Measurements from ENCODE around the gene NAT8.
"Not testable (repeated sequence)": the region's sequence is repeated elsewhere in the genome, so short reads cannot be mapped to it uniquely, and the experiment has no call there.

Gene NAT8

DNA sequence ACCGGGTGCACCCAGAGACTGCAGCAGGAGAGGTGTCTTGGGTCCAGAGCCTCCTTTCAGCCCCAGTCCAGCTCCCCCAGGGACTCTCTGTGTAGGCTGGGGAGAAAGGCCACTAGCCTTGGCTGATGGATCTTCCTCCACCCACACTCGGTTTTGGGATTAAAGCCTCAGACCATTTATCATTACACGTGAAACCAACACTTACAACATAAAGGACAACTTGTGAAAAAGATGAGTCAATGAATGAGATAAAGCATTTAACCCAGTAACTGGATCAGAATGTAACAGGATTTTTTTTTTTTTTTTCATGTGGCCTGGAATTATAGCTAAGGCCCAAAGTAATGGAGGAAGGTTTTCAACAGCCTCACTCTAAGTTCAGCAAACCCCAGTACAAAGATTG, 32.1 kb downstream of the NAT8 start:
- TF ChIP-seq, protein P1, sequence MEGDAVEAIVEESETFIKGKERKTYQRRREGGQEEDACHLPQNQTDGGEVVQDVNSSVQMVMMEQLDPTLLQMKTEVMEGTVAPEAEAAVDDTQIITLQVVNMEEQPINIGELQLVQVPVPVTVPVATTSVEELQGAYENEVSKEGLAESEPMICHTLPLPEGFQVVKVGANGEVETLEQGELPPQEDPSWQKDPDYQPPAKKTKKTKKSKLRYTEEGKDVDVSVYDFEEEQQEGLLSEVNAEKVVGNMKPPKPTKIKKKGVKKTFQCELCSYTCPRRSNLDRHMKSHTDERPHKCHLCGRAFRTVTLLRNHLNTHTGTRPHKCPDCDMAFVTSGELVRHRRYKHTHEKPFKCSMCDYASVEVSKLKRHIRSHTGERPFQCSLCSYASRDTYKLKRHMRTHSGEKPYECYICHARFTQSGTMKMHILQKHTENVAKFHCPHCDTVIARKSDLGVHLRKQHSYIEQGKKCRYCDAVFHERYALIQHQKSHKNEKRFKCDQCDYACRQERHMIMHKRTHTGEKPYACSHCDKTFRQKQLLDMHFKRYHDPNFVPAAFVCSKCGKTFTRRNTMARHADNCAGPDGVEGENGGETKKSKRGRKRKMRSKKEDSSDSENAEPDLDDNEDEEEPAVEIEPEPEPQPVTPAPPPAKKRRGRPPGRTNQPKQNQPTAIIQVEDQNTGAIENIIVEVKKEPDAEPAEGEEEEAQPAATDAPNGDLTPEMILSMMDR (IDR thresholded peaks at IDR 0.05; ENCODE audit: insufficient read depth, low read length) = no peak
- TF ChIP-seq SPI1 (IDR thresholded peaks at IDR 0.05; ENCODE audit: borderline replicate concordance, low read depth) = no peak
- no peak for TF ChIP-seq GABPA (IDR thresholded peaks at IDR 0.05; ENCODE audit: low read depth)
- TF ChIP-seq, protein P2, sequence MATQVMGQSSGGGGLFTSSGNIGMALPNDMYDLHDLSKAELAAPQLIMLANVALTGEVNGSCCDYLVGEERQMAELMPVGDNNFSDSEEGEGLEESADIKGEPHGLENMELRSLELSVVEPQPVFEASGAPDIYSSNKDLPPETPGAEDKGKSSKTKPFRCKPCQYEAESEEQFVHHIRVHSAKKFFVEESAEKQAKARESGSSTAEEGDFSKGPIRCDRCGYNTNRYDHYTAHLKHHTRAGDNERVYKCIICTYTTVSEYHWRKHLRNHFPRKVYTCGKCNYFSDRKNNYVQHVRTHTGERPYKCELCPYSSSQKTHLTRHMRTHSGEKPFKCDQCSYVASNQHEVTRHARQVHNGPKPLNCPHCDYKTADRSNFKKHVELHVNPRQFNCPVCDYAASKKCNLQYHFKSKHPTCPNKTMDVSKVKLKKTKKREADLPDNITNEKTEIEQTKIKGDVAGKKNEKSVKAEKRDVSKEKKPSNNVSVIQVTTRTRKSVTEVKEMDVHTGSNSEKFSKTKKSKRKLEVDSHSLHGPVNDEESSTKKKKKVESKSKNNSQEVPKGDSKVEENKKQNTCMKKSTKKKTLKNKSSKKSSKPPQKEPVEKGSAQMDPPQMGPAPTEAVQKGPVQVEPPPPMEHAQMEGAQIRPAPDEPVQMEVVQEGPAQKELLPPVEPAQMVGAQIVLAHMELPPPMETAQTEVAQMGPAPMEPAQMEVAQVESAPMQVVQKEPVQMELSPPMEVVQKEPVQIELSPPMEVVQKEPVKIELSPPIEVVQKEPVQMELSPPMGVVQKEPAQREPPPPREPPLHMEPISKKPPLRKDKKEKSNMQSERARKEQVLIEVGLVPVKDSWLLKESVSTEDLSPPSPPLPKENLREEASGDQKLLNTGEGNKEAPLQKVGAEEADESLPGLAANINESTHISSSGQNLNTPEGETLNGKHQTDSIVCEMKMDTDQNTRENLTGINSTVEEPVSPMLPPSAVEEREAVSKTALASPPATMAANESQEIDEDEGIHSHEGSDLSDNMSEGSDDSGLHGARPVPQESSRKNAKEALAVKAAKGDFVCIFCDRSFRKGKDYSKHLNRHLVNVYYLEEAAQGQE (IDR thresholded peaks at IDR 0.05; ENCODE audit: insufficient replicate concordance, low read depth) = no peak
- TF ChIP-seq POLR2AphosphoS5 (IDR thresholded peaks at IDR 0.05; ENCODE audit: low read depth) = no peak
- Histone ChIP-seq H3K4me3 (replicated peaks; ENCODE audit: insufficient read depth, low read length) (no peak overlapping the region), H3K27ac (replicated peaks) (no peak overlapping the region), H3K27me3 (ENCODE audit: insufficient read depth, poor library complexity, severe bottlenecking) (no peaks in the 10 kb centered on the region)
- no peak for DNase-seq (ENCODE audit: low read depth in 1 of 2, low spot score in 1 of 2)

DNA sequence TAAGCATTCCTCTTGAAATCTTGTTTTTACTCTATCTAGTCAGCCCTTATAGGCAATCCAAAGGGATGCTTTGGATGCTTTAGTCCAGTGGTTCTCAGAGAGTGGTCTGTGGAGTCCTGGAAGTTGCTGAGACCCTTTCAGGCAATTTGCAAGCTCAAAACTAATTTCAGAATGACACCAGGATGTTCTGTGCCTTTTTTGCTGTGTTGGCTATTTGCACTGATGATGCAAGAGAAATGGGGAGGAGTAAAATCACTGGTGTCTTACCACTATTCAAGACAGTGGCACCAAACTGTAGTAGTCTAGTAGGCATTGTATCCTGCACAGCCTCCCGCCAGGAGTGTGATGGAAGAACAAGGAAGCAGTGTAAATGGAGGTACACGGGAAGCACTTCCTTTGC, 37.6 kb downstream of the NAT8 start:
- H3K27me3 ChIP-seq (ENCODE audit: insufficient read depth, poor library complexity, severe bottlenecking); H3K4me3 ChIP-seq (replicated peaks; ENCODE audit: insufficient read depth, low read length); H3K27ac ChIP-seq (replicated peaks); DNase-seq (ENCODE audit: low read depth in 1 of 2, low spot score in 1 of 2): not testable (repeated sequence)

DNA sequence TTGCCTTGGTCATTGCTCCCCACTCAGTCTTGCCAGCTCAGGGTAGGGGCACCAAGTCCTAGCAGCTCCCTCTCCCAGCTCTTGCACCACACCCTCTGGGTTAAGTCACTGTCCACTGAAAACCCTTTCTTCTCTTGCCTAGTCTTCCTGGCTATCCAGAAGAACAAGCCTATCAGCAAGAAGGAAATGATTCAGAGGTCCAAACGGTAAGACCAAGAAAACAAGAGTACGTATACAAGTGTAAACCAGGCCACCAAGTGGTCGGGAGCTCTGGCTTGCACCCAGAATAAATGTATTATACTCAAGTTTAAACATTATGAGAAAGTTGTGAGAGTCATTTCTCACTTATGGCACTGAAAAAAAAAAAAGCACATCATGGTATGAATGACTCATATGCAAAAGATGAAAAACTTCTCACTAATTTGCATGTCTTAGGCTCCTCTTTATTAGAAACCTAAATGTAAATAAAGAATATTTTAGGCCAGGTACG, 39.1 kb downstream of the NAT8 start:
- not testable (repeated sequence) for H3K4me3 ChIP-seq (replicated peaks; ENCODE audit: insufficient read depth, low read length); H3K27ac ChIP-seq (replicated peaks); H3K27me3 ChIP-seq (ENCODE audit: insufficient read depth, poor library complexity, severe bottlenecking); DNase-seq (ENCODE audit: low read depth in 1 of 2, low spot score in 1 of 2)

DNA sequence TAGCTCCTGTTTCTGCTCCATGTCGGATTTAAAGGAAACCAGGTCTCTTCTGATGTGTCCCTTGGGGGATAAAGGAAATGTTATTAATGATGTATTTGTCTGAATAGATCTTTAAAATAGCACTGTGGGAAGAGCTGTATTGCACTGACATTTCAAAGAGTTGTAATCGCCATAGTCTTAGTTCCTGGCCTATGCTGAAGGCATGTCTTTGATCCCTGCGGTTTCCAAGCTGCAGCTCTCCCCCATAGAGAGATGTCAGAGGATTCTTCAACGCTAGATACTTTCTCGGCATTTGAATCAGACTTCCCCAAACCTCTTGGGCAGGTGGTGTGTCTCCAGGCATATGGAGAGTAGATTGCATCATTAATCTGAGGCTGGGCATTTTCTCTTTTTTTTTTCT, 40.4 kb downstream of the NAT8 start:
- no peak for TF ChIP-seq POLR2AphosphoS5 (IDR thresholded peaks at IDR 0.05; ENCODE audit: low read depth)
- TF ChIP-seq, protein P1 (IDR thresholded peaks at IDR 0.05; ENCODE audit: insufficient read depth, low read length) = no peak
- no peak for TF ChIP-seq SPI1 (IDR thresholded peaks at IDR 0.05; ENCODE audit: borderline replicate concordance, low read depth)
- TF ChIP-seq, protein P2 (IDR thresholded peaks at IDR 0.05; ENCODE audit: insufficient replicate concordance, low read depth) = no peak
- TF ChIP-seq GABPA (IDR thresholded peaks at IDR 0.05; ENCODE audit: low read depth) = no peak
- Histone ChIP-seq H3K27me3 (ENCODE audit: insufficient read depth, poor library complexity, severe bottlenecking) (no peaks in the 10 kb centered on the region), H3K27ac (replicated peaks) (no peak overlapping the region), H3K4me3 (replicated peaks; ENCODE audit: insufficient read depth, low read length) (no peak overlapping the region)
- DNase-seq (ENCODE audit: low read depth in 1 of 2, low spot score in 1 of 2) = no peak

DNA sequence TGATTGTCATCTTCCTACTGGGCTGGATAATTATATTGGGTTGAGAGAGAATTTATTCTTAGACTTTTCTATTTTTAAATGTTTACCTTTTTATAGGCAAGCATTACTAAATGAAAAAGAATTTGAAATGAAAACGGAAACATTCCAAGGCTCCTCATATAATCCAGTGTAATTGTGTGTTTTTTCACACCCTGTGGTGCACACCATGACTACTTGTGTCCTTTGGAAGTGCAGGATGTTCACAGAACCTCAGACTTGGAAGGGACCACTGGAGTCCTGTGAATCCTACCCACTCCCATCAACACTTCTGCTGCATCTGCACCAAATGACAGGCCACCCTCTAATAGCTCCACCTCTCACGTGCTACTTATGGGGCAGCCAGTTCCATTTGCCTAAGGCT, 48.0 kb downstream of the NAT8 start:
- TF ChIP-seq, protein P2 (IDR thresholded peaks at IDR 0.05; ENCODE audit: insufficient replicate concordance, low read depth) = no peak
- TF ChIP-seq SPI1 (IDR thresholded peaks at IDR 0.05; ENCODE audit: borderline replicate concordance, low read depth) (no peak), POLR2AphosphoS5 (IDR thresholded peaks at IDR 0.05; ENCODE audit: low read depth) (no peak), GABPA (IDR thresholded peaks at IDR 0.05; ENCODE audit: low read depth) (no peak)
- TF ChIP-seq, protein P1 (IDR thresholded peaks at IDR 0.05; ENCODE audit: insufficient read depth, low read length) = no peak

More for the DNA sequence above, 48.0 kb downstream of the NAT8 start:
- Histone ChIP-seq H3K27me3 (ENCODE audit: insufficient read depth, poor library complexity, severe bottlenecking) (no peaks in the 10 kb centered on the region), H3K4me3 (replicated peaks; ENCODE audit: insufficient read depth, low read length) (no peak overlapping the region), H3K27ac (replicated peaks) (no peak overlapping the region)
- no peak for DNase-seq (ENCODE audit: low read depth in 1 of 2, low spot score in 1 of 2)
